Naive B cell (primary cell): ENCODE data around the gene LMAN2L. TPM values are rescaled to one million over a fixed set of nuclear protein-coding genes. Genes with fewer than 3 reads are reported as not detected.

Experiments
- ATAC-seq, 2 donors: fragments of 150-1000 bp; cut with Tn5 transposase; 2 replicates each; pipeline ENCODE4 v1.10.0; 2021; ENCODE audit warnings: low read depth in 2 of 2, mild to moderate bottlenecking in 2 of 2, moderate library complexity in 2 of 2
- DNase-seq: peaks from one replicate; pipeline ENCODE4 v3.0.0; 2022
- H3K27ac Mint-ChIP-seq, 6 donors: one replicate each; pipeline ENCODE4 v1.8.0; 2020 to 2022; ENCODE audit warnings: mild to moderate bottlenecking in 6 of 6, mixed read lengths in 6 of 6, moderate library complexity in 5 of 6, inconsistent platforms in 2 of 6
- H3K27me3 Mint-ChIP-seq, 3 donors: one replicate each; pipeline ENCODE4 v1.8.0; 2021 to 2022; ENCODE audit warnings: mixed read lengths in 3 of 3, mild to moderate bottlenecking in 1 of 3
- H3K36me3 Mint-ChIP-seq, 2 donors: one replicate each; pipeline ENCODE4 v1.8.0; 2020 to 2022; ENCODE audit warnings: mixed read lengths in 2 of 2, inconsistent platforms in 1 of 2, mild to moderate bottlenecking in 1 of 2
- H3K4me1 Mint-ChIP-seq, 3 donors: one replicate each; pipeline ENCODE4 v1.8.0; 2020 to 2022; ENCODE audit warnings: mixed read lengths in 3 of 3, inconsistent platforms in 1 of 3, mild to moderate bottlenecking in 1 of 3, moderate library complexity in 1 of 3
- H3K4me3 Mint-ChIP-seq, 8 donors: one replicate each; pipeline ENCODE4 v1.8.0; 2020 to 2022; ENCODE audit warnings: mild to moderate bottlenecking in 8 of 8, mixed read lengths in 8 of 8, moderate library complexity in 8 of 8, inconsistent platforms in 2 of 8
- H3K9me3 Mint-ChIP-seq, 7 donors: one replicate each; pipeline ENCODE4 v1.8.0; 2020 to 2022; ENCODE audit warnings: mixed read lengths in 7 of 7, mild to moderate bottlenecking in 5 of 7, inconsistent platforms in 2 of 7, moderate library complexity in 1 of 7
- polyA plus RNA-seq, 6 donors: library from polyadenylated mRNA; unstranded; fragments of 300-500 nt; fragmentation: Illumina TruSeq; gene quantifications; one replicate each; pipeline ENCODE4 v1.2.3, GENCODE V29; 2021; ENCODE audit warnings: low read depth in 6 of 6

The LMAN2L gene
- polyA plus RNA-seq, 6 donors from 2014 or later = 9.3 to 18.9 (median 16.8) TPM

DNA sequence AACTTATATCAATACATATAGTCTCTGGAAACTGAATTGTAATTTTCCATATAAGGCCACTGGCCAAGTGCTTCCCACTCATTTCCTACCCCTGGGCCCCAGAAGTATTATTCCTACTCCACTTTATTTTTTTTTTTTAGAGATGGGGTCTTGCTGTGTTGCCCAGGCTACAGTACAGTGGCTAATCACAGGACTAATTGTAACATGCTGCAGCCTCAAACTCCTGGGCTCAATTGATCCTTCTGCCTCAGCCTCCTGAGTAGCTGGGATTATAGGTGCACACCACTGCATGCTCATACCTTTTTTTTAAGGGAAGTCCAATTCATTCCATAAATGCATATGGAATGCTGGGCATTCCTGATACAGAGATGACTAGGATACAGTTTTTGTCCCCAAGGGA lies 14.5 kb upstream of the LMAN2L start:
- peaks cover 0 to 6% (median 2%) of the 10 kb centered on the region in 3 donors for H3K4me1 Mint-ChIP-seq
- no peaks in the 10 kb centered on the region for H3K27me3 Mint-ChIP-seq
- H3K36me3 Mint-ChIP-seq = no peaks in the 10 kb centered on the region
- H3K4me3 Mint-ChIP-seq = no peak overlapping the region
- no peak overlapping the region for H3K27ac Mint-ChIP-seq
- ATAC-seq = no peak
- no peaks in the 10 kb centered on the region for H3K9me3 Mint-ChIP-seq
- no peak for DNase-seq

DNA sequence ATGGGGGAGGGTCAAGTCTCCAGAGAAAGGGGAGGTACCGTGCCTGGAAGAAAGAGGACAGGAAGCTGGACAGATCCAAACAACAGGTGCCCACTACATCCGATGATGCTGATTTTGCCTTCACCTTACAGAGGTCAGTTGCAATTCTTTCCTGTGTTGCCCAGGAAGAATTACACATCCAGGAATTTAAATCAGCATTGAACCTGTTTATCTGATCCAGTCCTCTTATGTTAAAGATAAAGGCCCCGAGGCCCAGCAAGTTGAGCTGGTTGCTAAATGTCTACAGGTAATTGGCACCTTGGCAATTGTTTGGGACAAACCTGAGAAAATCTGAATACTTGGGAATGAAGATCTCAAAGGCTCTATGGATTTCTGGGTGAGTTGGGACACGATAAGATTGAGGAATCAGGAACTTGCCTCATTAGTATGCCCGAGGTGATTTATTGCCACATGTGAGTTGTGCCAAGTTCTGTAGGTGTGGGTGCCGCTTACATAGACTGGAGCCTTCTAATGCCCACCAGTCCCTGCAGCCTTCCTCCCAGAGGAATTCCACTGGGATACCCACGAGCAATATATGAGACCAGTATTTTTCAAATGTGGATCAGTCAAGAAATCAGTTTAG lies 13.9 kb upstream of the LMAN2L start:
- H3K4me1 Mint-ChIP-seq = peaks cover 0 to under 1% (median 0%) of the 10 kb centered on the region in 3 donors
- no peak for DNase-seq
- no peak for ATAC-seq
- H3K36me3 Mint-ChIP-seq = no peaks in the 10 kb centered on the region
- H3K27me3 Mint-ChIP-seq = no peaks in the 10 kb centered on the region
- no peak overlapping the region for H3K27ac Mint-ChIP-seq
- no peaks in the 10 kb centered on the region for H3K9me3 Mint-ChIP-seq
- H3K4me3 Mint-ChIP-seq = no peak overlapping the region

DNA sequence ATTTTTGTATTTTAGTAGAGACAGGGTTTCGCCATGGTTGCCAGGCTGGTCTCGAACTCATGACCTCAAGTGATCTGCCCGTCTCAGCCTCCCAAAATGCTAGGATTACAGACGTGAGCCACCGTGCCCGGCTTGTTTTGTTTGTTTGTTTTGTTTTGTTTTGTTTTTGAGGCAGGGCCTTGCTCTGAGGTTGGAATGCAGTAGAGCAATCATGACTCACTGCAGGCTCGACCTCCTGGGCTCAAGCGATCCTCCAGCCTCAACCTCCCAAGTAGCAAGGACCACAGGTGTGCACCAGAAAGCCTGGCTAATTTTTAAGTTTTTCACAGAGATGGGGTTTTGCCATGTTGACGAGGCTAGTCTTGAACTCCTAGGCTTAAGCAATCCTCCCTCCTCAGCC lies 11.9 kb upstream of the LMAN2L start:
- Mint-ChIP-seq H3K4me3 (no peak overlapping the region), H3K36me3 (no peaks in the 10 kb centered on the region), H3K9me3 (no peaks in the 10 kb centered on the region)

DNA sequence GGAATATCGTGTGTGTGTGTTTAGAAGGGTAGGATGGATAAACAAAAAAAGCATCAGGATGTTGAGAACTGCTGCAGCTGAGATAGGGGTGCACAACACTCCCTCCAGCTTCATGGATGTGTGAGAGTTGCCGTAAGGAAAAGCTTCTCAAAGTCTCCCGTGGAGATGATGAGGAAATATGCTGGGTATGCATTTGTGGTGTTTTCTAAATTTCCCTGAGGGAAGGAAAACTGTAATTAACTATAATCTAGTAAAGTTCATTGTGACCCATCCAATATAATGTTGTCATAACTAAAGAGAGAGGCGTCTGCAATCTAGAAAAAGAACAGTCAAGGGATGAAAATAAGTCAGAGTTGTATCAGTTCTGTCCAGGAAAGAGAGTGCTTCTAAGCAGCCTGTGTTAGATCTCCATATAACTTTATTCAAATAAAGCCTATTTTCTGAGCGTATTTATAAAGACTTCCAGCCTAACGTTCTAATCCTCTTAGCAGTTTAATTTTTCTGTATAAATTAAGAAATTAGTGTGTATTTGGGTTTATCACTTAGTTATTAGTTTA lies 7.3 kb upstream of the LMAN2L start:
- no peak overlapping the region for H3K4me3 Mint-ChIP-seq
- DNase-seq (no peak), ATAC-seq (no peak)
- no peaks in the 10 kb centered on the region for H3K4me1 Mint-ChIP-seq
- no peaks in the 10 kb centered on the region for H3K36me3 Mint-ChIP-seq
- no peaks in the 10 kb centered on the region for H3K9me3 Mint-ChIP-seq
- no peak overlapping the region for H3K27ac Mint-ChIP-seq
- H3K27me3 Mint-ChIP-seq = no peaks in the 10 kb centered on the region

More for the DNA sequence above, 11.9 kb upstream of the LMAN2L start:
- DNase-seq = no peak
- ATAC-seq = no peak
- no peak overlapping the region for H3K27ac Mint-ChIP-seq
- no peaks in the 10 kb centered on the region for H3K4me1 Mint-ChIP-seq
- H3K27me3 Mint-ChIP-seq = no peaks in the 10 kb centered on the region

DNA sequence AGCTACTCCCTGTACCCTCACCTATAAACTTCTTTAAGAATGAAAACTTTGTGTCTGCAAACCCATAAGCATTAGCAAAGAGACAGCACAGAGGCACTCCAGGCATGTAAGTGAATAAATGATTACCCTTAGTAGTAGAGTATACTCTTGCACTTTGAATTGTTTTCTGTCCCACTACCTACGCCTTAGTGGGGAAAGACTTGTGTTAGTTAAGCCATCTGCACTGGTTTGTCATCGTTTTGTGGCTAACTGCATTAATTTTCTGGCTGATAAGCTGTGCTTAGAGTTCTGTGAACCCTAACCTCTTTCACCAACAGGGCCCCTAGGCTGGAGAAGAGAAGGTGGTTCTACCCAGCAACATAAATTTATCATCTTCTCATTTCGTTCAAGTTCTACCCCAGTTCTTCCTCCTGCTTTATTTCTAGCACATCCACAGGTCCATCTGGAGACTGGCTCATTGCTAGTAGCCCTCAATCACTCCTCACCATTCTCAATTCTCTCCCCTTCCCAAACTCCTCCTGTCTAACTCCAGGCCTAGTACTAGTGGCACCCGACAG lies 710 bp downstream of the LMAN2L start:
- Mint-ChIP-seq H3K9me3 (no peaks in the 10 kb centered on the region), H3K4me3 (peak overlapping the region; percentile 93 to 99 (median 98)), H3K27me3 (no peaks in the 10 kb centered on the region), H3K27ac (peak overlapping the region in 5 of 6 donors; percentile 93 to 97 (median 96)), H3K36me3 (no peaks in the 10 kb centered on the region), H3K4me1 (peaks cover 28 to 42% (median 41%) of the 10 kb centered on the region in 3 donors)
- no peak for ATAC-seq
- DNase-seq = no peak

DNA sequence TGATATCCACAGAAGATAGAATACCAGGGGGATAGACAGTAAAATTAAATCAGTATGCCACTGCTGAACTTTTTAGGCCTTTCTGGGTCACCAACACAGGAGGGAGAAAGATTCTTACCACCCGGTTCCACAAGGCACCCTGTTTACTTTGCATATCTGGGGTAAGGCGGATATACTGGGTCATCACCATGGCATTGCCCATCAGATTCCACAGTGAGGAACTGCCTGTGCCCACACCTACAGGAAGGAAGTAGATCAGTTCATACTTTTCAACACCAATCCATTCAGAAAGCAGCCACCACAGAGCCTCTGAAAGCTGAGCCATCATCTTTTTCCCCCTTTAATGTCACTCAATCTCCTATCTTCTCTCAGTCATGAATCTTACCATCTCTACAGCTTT lies 2.0 kb downstream of the LMAN2L start:
- no peak for DNase-seq

DNA sequence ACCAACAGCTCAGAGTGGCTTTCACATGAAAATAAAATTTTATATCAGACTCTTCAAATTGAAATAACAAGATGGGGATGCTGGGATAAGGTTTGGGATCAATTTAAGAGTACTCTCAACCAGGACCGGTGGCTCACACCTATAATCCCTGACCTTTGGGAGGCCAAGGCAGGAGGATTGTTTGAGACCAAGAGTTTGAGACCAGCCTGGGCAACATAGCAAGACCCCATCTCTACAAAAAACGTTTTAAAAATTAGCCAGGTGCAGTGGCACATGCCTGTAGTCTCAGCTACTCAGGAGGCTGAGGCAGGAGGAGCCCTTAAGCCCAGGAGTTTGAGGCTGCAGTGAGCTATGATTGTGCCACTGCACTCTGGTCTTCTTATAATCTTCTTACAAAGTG lies 2.6 kb downstream of the LMAN2L start:
- H3K27ac Mint-ChIP-seq = no peak overlapping the region
- peaks cover 28 to 42% (median 41%) of the 10 kb centered on the region in 3 donors for H3K4me1 Mint-ChIP-seq
- no peaks in the 10 kb centered on the region for H3K9me3 Mint-ChIP-seq
- ATAC-seq (no peak), DNase-seq (no peak)
- no peaks in the 10 kb centered on the region for H3K27me3 Mint-ChIP-seq
- H3K4me3 Mint-ChIP-seq = peak overlapping the region in 2 of 8 donors; percentile 34 to 63
- peaks cover 0 to 12% of the 10 kb centered on the region in 2 donors for H3K36me3 Mint-ChIP-seq

More for the DNA sequence above, 2.0 kb downstream of the LMAN2L start:
- Mint-ChIP-seq H3K4me1 (peaks cover 28 to 42% (median 41%) of the 10 kb centered on the region in 3 donors), H3K27ac (peak overlapping the region in 2 of 6 donors; percentile 49 to 91), H3K4me3 (peak overlapping the region in 4 of 8 donors; percentile 34 to 63 (median 40)), H3K36me3 (peaks cover 0 to 12% of the 10 kb centered on the region in 2 donors), H3K9me3 (no peaks in the 10 kb centered on the region), H3K27me3 (no peaks in the 10 kb centered on the region)
- no peak for ATAC-seq

DNA sequence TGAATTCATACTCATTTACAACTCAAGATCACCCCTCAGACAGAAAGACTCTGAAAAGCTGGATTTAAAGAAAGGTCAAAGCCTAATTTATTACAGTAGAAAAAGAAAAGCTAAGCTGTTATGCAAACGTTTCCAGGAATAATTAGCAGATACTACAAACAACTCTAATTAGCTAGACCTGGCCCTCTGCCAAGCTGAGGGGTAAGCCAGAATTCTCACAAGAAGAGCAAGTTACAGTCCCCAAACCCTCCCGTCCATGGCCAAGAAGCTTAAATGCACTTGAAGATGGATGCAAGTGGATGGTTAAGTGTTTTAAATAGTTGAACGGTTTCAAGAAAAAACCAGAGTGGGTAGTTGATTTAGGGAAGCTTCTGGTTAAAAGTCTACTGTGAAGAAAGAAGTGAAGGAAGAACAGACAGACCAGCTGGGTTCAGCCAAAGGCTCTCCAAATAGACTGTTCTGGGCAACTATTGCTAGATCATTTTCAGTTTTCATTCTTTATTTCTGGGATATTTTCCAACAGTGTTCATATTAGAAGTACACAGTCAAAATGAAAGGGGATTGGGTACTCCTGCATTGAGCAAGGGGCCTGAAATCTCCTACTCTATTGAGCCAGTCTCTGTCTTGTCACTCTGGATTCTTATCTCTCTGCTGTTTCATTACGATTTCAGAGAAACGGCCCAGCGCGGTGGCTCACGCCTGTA lies 4.8 kb downstream of the LMAN2L start:
- no peaks in the 10 kb centered on the region for H3K9me3 Mint-ChIP-seq
- no peak overlapping the region for H3K27ac Mint-ChIP-seq
- ATAC-seq (no peak), DNase-seq (no peak)
- H3K36me3 Mint-ChIP-seq = peaks cover 12% of the 10 kb centered on the region in 2 donors
- H3K27me3 Mint-ChIP-seq = no peaks in the 10 kb centered on the region
- H3K4me1 Mint-ChIP-seq = peaks cover 15 to 25% (median 25%) of the 10 kb centered on the region in 3 donors
- H3K4me3 Mint-ChIP-seq = peak overlapping the region in 1 of 8 donors; percentile 28

DNA sequence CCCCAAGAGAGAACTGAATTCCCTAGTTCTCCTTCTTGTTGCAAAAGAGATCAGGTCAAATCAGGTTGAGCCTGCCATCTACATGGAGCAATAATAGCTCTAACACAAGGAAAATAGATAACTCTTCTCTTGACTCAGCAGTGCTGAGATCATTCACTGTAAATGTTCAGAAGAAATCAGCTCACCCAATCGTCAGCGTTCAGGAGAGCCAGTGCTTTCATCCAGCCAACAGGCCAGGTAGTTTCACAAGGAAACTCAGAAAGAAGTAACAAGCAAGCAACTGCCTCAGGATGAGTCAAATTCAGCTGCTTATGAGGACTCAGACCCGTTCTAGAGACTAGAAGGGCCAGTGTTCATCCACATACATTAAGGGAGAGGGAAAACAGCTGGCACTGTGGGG lies 5.9 kb downstream of the LMAN2L start:
- Mint-ChIP-seq H3K4me1 (peaks cover 4 to 15% (median 14%) of the 10 kb centered on the region in 3 donors), H3K36me3 (peaks cover 12% of the 10 kb centered on the region in 2 donors), H3K4me3 (no peak overlapping the region), H3K27ac (peak overlapping the region in 2 of 6 donors; percentile 30 to 32), H3K27me3 (no peaks in the 10 kb centered on the region), H3K9me3 (no peaks in the 10 kb centered on the region)
- ATAC-seq (no peak), DNase-seq (no peak)

DNA sequence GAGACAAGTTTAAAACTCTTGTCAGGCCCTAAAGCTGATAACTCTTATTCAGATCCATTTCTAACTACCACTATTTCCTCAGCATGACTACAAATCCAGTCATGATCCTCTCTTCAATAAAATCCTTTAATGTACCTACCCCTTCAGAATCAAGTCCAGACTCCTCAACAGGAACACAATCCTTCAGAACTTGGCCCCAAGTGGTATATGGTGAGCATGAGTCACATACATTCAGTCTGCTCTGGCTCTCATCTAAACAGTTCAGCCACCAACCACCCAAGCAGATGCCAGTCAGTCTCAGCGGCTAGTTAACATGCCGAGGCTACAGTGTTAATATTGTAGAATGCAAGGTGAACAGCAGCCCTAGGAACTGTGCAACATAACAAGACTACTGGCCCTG lies 9.7 kb downstream of the LMAN2L start:
- Mint-ChIP-seq H3K27ac (no peak overlapping the region), H3K9me3 (no peaks in the 10 kb centered on the region), H3K4me3 (no peak overlapping the region), H3K4me1 (no peaks in the 10 kb centered on the region), H3K36me3 (peaks cover 12 to 16% of the 10 kb centered on the region in 2 donors), H3K27me3 (no peaks in the 10 kb centered on the region)
- DNase-seq (no peak), ATAC-seq (no peak)

DNA sequence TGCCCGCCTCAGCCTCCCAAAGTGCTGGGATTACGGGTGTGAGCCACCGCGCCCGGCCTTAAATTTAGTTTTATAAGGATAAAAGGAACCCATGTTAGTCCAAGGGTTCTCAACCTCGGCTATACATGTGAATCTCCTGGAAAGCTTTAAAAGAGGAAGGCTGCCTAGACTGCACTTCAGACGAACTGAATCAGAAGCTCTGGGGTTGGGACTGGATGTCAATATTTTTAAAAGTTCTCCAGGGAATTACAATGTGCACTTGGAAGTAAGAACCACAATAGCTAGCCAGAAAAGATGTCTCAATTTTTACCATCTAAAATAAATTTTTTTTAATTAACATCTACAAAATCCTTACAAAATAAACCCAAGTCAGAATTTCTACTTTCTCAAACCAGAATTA lies 10.1 kb downstream of the LMAN2L start:
- H3K27me3 Mint-ChIP-seq = no peaks in the 10 kb centered on the region
- H3K9me3 Mint-ChIP-seq = no peaks in the 10 kb centered on the region
- no peak for ATAC-seq
- DNase-seq = no peak
- H3K27ac Mint-ChIP-seq = no peak overlapping the region
- H3K4me3 Mint-ChIP-seq = no peak overlapping the region
- no peaks in the 10 kb centered on the region for H3K4me1 Mint-ChIP-seq
- H3K36me3 Mint-ChIP-seq = peaks cover 12 to 16% of the 10 kb centered on the region in 2 donors

DNA sequence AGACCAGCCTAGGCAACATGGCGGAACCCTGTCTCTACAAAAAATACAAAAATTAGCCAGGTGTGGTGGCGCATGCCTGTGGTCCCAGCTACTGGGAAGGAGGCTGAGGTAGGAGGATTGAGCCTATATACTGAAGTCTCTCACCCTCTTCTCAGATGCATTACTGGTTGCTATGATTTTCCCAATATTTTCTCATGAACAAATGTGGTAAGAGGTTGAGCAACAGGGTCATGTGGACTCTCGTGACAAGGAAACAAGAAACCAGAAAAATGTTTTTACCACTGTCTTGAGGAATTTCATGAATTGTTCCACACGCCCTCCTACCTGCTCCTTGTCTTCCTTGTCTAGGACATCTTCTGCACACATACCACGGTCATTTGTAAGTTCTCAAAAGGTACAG lies 12.4 kb downstream of the LMAN2L start:
- DNase-seq (no peak), ATAC-seq (no peak)
- H3K9me3 Mint-ChIP-seq = no peaks in the 10 kb centered on the region
- H3K4me3 Mint-ChIP-seq = no peak overlapping the region
- H3K27me3 Mint-ChIP-seq = no peaks in the 10 kb centered on the region
- no peak overlapping the region for H3K27ac Mint-ChIP-seq
- peaks cover 4 to 12% of the 10 kb centered on the region in 2 donors for H3K36me3 Mint-ChIP-seq
- no peaks in the 10 kb centered on the region for H3K4me1 Mint-ChIP-seq

DNA sequence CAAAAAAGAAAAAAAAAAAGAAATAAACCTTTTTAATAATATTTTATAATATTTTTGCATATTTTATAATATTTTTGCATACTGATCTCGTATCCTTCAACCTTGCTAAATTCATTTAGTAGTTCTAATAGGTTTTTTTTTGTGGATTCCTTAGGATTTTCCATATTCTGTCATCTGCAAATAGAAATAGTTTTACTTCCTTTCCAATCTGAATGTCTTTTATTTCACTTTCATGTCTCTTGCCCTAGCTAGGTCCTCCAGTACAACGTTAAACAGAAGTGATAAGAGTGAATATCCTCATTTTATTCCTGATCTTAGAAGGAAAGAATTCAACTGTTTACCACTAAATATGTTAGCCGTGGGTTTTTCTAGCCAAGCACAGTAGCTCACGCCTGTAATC lies 13.7 kb downstream of the LMAN2L start:
- no peaks in the 10 kb centered on the region for H3K27me3 Mint-ChIP-seq
- ATAC-seq (no peak), DNase-seq (no peak)
- no peak overlapping the region for H3K4me3 Mint-ChIP-seq
- no peaks in the 10 kb centered on the region for H3K4me1 Mint-ChIP-seq
- no peak overlapping the region for H3K27ac Mint-ChIP-seq
- no peaks in the 10 kb centered on the region for H3K9me3 Mint-ChIP-seq
- H3K36me3 Mint-ChIP-seq = peaks cover 4 to 10% of the 10 kb centered on the region in 2 donors

DNA sequence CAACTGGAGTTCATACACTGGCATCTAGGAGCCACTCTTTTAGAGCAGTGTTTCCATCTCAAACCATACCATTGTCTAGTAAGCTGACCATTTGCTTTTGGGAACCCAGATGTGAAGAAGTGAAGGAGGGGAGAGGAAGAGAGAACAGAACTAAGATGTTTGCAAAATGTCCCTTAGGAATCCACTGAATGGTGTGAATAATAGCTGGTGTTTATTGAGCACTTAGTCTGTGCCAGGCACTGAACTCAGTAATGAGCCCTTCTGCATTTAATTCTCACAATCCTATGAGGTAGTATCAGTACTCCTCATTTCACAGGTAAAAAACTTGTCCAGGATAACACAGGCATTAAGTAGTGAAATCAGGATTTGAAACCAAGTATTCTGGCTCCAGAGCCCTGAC lies 23.5 kb downstream of the LMAN2L start:
- Mint-ChIP-seq H3K4me3 (no peak overlapping the region), H3K27ac (peak overlapping the region in 1 of 6 donors; percentile 91), H3K4me1 (peaks cover 0 to 6% (median 4%) of the 10 kb centered on the region in 3 donors), H3K36me3 (peaks cover 7 to 11% of the 10 kb centered on the region in 2 donors), H3K27me3 (no peaks in the 10 kb centered on the region), H3K9me3 (no peaks in the 10 kb centered on the region)
- no peak for DNase-seq
- no peak for ATAC-seq
